Fibroblast of upper back skin (primary cell): Measurements from ENCODE around the gene PMIS2.
"Not testable (repeated sequence)": the region's sequence is repeated elsewhere in the genome, so short reads cannot be mapped to it uniquely, and the experiment has no call there.

ENCODE experiments used
- DNase-seq: peaks from one replicate; pipeline ENCODE4 v3.0.0-alpha.2; 2013

Gene PMIS2

DNA sequence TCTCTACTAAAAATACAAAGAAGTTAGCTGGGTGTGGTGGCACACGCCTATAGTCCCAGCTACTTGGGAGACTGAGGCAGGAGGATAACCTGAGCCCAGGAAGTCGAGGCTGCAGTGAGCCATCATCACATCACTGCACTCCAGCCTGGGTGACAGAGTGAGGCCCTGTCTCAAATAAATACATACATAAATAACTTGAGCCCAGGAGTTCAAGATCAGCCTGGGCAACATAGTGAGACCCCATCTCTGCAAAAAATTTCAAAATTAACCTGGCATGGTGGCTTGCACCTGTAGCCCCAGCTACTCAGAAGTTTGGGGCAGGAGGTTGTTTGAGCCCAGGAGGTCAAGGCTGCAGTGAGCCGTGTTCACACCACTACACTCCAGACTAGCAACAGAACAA, 9.1 kb downstream of the PMIS2 start:
- DNase-seq, result not testable (repeated sequence)

DNA sequence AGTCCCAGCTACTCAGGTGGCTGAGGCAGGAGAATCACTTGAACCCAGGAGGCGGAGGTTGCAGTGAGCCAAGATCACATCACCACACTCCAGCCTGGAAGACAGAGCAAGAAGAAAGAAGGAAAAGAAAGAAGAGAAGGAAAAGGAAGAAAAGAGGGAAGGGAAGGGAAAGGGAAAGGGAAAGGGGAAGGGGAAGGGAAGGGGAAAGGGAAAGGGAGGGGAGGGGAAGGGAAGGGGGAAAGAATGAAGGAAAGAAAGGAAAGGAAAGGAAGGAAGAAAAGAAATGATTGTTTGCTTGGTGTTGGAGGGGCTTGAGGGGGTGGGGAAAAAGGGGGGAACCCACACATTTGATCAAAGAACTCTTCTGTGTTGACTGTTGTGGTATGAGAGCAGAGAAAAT, 10.0 kb downstream of the PMIS2 start:
- DNase-seq, result no peak

DNA sequence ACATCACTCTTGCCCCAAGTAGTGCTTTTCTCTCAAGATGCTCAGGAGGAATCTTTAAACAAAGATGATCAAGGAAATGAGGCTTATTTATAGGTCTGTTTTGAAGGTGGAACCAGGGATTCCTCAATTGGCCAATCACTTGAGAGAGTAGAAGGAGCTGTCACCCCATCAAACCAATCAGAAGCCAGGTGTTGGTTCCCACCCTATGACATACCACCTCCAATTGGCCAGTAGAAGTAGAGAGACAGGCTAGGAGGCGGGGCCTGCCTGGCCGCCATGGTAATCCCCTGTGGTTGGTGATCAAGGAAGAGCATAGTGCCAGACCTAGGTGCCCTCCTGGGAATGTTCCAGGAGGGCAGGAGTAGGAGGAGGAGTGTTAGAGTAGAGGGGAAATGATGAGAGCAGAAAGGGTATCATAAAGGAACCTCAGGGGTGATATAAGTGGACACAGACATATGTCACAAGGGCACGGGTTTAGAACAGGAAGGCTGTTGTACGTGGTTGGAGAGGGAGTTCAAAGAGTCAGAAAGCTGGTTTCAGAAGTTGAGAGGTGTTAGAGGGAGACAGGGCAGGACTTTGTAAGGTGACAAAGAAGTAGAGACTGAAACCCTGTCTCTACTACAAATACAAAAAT, 10.5 kb downstream of the PMIS2 start:
- no peak for DNase-seq

DNA sequence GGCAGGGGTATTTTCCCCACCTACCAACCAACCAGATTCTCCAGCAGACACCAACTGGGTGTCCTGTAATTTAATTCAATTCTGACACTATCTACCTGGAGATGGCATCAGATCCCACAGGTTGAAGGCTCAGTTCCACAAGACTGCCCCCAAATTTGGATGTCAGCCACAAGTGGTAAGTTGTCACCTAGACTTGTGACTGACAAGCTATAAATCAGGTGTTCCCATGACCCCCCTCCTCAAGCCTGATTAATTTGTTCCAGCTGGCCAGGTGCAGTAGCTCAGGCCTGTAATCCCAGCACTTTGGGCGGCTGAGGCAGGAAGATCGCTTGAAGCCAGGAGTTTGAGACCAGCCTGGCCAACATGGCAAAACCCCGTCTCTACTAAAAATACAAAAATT, 16.0 kb downstream of the PMIS2 start:
- no peak for DNase-seq

- DNase-seq, result not testable (repeated sequence)
These were observed 18.5 kb downstream of the PMIS2 start for GRCh38 chr19:35604436-35604835.

DNA sequence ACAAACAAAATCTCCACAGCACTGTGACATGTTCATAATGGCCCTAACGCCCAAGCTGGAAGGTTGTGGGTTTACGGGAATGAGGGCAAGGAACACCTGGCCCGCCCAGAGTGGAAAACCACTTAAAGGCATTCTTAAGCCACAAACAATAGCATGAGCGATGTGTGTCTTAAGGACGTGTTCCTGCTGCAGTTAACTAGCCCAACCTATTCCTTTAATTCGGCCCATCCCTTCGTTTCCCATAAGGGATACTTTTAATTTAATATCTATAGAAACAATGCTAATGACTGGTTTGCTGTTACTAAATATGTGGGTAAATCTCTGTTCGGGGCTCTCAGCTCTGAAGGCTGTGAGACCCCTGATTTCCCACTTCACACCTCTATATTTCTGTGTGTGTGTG, 21.2 kb downstream of the PMIS2 start:
- not testable (repeated sequence) for DNase-seq

DNA sequence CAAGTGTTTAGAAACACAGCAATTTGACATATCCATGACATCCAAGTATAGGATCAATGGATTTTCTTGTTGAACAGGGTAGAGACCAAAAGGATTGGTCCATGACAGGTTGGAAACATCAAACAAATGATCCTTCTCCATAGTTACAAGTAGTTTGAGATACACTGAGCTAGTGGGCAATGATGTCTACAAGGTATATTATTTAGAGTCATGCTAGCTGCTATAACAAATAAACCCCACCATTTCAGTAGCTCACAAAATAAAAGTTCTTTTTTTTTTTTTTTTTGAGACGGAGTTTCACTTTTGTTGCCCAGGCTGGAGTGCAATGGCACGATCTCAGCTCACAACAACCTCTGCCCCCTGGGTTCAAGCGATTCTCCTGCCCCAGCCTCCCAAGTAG, 21.7 kb downstream of the PMIS2 start:
- DNase-seq, result no peak

DNA sequence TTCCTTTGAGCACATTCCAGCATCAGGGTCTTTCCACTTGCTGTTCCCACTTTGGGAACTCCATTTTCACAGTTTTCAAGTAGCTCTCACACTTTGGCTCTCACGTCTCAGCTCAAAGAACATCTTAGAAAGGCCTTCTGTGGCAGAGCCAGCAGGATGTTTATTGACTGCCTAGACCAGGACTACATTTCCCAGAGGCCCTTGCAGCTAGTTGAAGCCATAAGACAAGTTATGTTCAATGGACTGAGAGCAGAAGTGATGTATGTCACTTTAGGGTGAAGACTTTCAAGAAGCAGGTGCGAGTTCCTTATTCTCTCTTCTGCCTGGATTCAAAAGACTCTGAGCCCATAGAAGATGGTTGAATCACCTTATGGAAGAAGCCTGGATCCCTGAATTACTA, 22.3 kb downstream of the PMIS2 start:
- DNase-seq, result no peak

GRCh38 chr19:35609851-35610353, 23.9 kb downstream of the PMIS2 start:
- DNase-seq, result no peak

GRCh38 chr19:35612224-35612558, 26.2 kb downstream of the PMIS2 start:
- no peak for DNase-seq

DNA sequence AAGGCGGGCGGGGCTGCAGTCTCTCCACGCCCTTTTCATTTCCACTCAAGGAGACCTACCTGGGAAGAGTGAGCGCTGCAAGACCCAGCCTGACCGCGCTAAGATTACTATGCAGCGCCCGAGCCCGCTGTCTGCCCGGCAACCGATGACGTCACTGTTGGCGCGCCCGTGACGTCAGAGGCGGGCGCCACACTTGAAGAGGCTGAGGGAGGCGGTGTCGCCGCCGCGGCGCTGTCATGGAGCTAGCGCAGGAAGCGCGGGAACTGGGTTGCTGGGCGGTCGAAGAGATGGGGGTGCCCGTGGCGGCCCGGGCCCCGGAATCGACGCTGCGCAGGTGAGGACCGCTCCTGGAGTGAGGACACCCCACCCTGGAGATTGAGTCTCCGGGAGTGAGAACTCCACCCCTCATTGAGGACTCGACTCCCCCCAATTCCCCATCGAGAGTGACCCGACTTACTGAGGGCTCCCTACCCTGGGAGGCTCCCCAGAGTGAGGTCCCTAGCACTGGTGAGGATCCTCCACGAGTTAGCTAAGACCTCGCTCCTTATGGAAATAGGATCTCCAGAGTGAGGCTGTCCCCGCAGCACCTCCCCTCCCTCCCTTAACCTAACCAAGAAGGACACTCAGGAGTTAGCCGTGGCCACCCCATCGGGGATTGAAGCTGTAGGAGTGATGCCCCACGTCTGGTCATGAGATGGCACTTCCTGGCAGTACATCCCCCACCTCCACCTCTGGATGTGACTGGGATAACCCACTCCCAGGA, 26.8 kb downstream of the PMIS2 start, which contains the start of gene HAUS5:
Gene HAUS5 (plus strand): TSS at position 177 of the 763 bp plus-strand sequence. CDS start 60 bp downstream, at position 237.
- DNase-seq, result peak; percentile 89

DNA sequence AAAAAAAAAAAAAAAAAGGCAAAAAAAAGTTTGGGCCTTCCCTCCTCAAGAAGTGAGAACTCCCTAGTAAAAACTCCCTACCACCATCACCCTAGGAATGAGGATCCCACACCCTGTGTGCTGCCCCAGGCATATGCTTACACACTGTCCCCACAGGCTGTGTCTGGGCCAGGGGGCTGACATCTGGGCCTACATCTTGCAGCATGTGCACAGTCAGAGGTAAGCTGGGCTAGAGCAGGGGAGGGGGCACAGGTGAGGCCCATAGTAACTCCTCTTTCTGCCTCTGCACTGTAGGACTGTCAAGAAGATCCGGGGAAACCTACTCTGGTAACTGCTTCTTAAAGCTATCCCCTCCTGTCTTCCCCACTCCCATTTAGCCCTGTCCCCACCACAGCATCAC, 27.6 kb downstream of the PMIS2 start:
- no peak for DNase-seq

DNA sequence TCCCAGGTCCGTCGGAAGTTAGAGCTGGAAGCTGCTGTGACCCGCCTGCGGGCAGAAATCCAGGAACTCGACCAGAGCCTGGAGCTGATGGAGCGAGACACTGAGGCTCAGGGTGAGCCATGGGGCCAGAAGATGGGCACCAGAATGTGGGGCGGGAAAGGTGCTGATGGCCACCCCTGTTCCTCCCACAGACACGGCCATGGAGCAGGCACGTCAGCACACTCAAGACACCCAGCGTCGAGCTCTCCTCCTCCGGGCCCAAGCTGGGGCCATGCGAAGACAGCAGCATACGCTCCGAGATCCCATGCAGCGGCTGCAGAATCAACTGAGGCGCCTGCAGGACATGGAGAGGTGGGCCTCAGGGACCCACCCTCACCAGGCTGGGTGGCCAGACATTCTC, 29.1 kb downstream of the PMIS2 start:
- no peak for DNase-seq

GRCh38 chr19:35618857-35619256, 32.9 kb downstream of the PMIS2 start:
- no peak for DNase-seq

- no peak for DNase-seq
These were observed 33.4 kb downstream of the PMIS2 start for GRCh38 chr19:35619290-35619923.

DNA sequence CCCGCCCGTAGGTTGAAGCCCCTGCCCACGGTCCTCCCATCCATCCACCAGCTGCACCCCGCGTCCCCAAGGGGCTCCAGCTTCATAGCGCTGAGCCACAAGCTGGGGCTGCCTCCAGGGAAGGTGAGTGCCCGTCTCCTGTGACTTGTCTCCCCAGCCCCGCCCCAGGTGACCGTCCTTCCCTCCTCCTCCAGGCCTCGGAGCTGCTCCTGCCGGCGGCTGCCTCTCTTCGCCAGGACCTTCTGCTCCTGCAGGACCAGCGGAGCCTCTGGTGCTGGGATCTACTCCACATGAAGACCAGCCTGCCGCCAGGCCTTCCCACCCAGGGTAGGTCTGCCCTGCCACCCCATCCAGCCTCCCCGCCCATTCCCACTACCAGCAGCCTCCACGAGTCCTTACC, 34.0 kb downstream of the PMIS2 start:
- DNase-seq, result no peak

DNA sequence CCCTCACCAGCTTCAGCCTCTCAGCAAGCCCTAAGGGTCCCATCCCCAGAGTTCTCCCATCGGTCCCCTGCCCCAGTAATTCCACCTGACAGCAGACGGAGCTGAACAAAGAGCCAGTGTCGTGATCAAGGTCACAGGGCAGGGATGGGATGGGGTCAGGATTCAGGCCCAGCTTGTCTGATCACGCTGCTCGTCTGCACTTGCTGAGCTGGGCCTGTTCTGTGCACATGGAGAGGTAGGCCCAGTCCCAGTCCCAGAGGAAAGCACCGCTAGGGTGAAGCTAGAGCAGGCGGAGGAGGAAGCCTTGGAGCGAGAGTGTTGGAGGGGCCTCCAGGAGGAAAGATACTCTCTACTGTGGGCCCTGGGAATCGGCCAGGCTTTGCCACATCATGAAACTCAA, 35.7 kb downstream of the PMIS2 start:
- DNase-seq, result no peak

DNA sequence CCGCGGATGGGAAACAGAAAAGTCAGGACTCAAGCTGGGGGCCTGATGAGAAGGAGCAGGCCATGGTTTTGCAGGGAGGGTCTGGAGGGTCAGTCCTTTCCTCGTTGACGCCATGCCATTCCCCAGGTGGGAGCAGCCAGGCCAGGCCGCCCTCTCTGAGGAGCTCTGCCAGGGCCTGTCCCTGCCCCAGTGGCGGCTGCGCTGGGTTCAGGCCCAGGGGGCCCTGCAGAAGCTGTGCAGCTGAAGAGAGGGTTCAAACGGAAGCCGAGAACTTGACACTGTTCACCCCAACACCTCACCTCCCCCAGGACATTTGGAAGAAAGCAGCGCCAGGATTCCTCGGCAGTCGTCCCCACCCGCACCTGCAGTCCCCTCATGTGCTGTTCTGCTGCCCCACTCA, 36.8 kb downstream of the PMIS2 start:
- no peak for DNase-seq

DNA sequence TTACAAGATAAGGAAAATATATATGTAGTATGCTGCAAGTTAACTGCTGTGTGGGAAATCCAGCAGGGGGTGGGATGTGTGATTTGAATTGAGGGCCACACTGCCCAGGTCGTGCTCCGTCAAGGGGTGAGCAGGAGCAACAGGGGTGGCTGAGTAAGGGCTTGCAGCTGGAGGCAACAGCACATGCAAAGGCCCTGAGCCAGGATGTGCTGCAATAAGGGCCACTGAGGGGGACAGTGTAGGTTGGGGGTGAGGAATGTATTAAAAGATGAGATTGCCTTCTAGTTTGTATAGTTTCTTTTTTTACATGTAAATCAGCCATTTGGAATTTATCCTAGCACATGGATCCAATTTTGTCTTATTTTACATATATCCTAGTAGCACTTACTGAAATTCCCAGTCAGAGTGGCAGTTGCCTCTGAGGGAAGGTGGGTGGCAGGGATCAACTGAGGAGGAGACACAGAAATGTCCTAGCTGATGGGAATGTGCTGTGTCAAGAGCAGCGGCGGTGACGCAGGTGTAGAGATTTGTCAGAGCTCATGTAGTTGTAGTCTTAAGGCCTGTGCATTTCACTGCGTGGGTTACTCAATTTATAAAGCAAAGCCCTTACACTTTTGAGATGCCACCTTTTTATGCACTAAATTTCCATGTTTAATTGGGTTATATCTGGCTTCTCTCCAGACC, 37.5 kb downstream of the PMIS2 start:
- no peak for DNase-seq

DNA sequence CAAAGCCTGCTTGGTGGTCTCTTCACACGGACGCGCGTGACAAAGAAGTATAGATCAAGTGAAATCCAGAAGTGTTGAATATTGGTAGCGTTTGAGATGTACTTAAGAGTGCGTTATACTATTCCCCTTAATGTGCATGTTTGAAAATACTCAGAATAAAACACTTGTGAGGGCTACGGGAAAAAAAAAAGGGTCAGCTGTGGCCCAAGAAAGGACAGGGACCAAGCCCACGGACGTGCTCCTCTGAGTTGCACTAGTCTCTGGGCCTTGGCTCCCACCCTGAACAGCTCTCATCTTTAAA, 42.2 kb downstream of the PMIS2 start:
- DNase-seq, result no peak

- peak; percentile 99 for DNase-seq
These were observed 42.8 kb downstream of the PMIS2 start, which contains the start of gene RBM42 for GRCh38 chr19:35628565-35629331. TSS of gene RBM42 (plus strand) at chr19:35629036. CDS start at chr19:35629154, 118 bp downstream.

GRCh38 chr19:35629332-35629633, 43.3 kb downstream of the PMIS2 start:
- DNase-seq, result no peak
